DMS 273 (cell line): ENCODE measurements around the gene ELMO1.

ENCODE experiments used
- DNase-seq: peaks from one replicate; lab custom pipeline; 2025; ENCODE audit not compliant: unreplicated experiment; lab: John Stamatoyannopoulos, UW

The ELMO1 gene

GRCh38 chr7:37320140-37320847 lies 128.4 kb downstream of the ELMO1 start:
- no peak for DNase-seq

- DNase-seq, result no peak
Measured at GRCh38 chr7:37318541-37318940, 130.1 kb downstream of the ELMO1 start.

GRCh38 chr7:37315772-37316715 lies 132.6 kb downstream of the ELMO1 start:
- no peak for DNase-seq

- DNase-seq, result no peak
Measured at GRCh38 chr7:37312608-37313007, 136.1 kb downstream of the ELMO1 start.

GRCh38 chr7:37311355-37311754 lies 137.3 kb downstream of the ELMO1 start:
- no peak for DNase-seq

GRCh38 chr7:37310327-37311080 lies 138.2 kb downstream of the ELMO1 start:
- no peak for DNase-seq

- no peak for DNase-seq
Measured at GRCh38 chr7:37309493-37309892, 139.2 kb downstream of the ELMO1 start.

GRCh38 chr7:37304921-37305320 lies 143.7 kb downstream of the ELMO1 start:
- DNase-seq, result no peak

- DNase-seq, result no peak
Measured at GRCh38 chr7:37297546-37297945, 151.1 kb downstream of the ELMO1 start.

- DNase-seq, result no peak
Measured at GRCh38 chr7:37295401-37295800, 153.3 kb downstream of the ELMO1 start.

GRCh38 chr7:37290731-37291130 lies 157.9 kb downstream of the ELMO1 start:
- no peak for DNase-seq

GRCh38 chr7:37289781-37290180 lies 158.9 kb downstream of the ELMO1 start:
- peak; percentile 33 for DNase-seq

GRCh38 chr7:37289367-37289766 lies 159.3 kb downstream of the ELMO1 start:
- DNase-seq, result peak; percentile 72

- DNase-seq, result peak; percentile 69
Measured at GRCh38 chr7:37287131-37287855, 161.4 kb downstream of the ELMO1 start.

- no peak for DNase-seq
Measured at GRCh38 chr7:37286454-37286832, 162.2 kb downstream of the ELMO1 start.

- no peak for DNase-seq
Measured at GRCh38 chr7:37285706-37286453, 162.8 kb downstream of the ELMO1 start.

GRCh38 chr7:37284805-37285231 lies 163.8 kb downstream of the ELMO1 start:
- DNase-seq, result peak; percentile 87

- DNase-seq, result no peak
Measured at GRCh38 chr7:37284285-37284684, 164.4 kb downstream of the ELMO1 start.

- DNase-seq, result no peak
Measured at GRCh38 chr7:37283716-37284115, 164.9 kb downstream of the ELMO1 start.

- no peak for DNase-seq
Measured at GRCh38 chr7:37282927-37283326, 165.7 kb downstream of the ELMO1 start.
